NT2/D1 (cell line): Measurements from ENCODE around the gene HIPK2.

Experiments
- SUZ12 ChIP-seq: IDR thresholded peaks from 2 replicates; pipeline ENCODE4 v1.6.1; 2011; ENCODE audit not compliant: insufficient read length, insufficient read depth; ENCODE audit errors: extremely low read depth
- YY1 ChIP-seq: IDR thresholded peaks from 2 replicates; pipeline ENCODE4 v1.6.1; 2011; ENCODE audit not compliant: insufficient read length, insufficient read depth
- ZNF274 ChIP-seq: IDR thresholded peaks from 2 replicates; pipeline ENCODE4 v1.6.1; 2011; ENCODE audit warnings: mild to moderate bottlenecking, low read depth, low read length

GRCh38 chr7:139603896-139604295 lies 173.9 kb downstream of the HIPK2 start:
- TF ChIP-seq SUZ12: no peak
- no peak for TF ChIP-seq ZNF274
- no peak for TF ChIP-seq YY1
